ENCODE results near the gene SIGLEC12. TPM values are rescaled to one million over a fixed set of nuclear protein-coding genes. Genes with fewer than 3 reads are reported as not detected.
"Not testable (repeated sequence)": the region's sequence is repeated elsewhere in the genome, so short reads cannot be mapped to it uniquely, and the experiment has no call there.

The SIGLEC12 gene
- total RNA-seq, 3 donors from 2014 or later = 1.8 TPM; not detected in 2

DNA sequence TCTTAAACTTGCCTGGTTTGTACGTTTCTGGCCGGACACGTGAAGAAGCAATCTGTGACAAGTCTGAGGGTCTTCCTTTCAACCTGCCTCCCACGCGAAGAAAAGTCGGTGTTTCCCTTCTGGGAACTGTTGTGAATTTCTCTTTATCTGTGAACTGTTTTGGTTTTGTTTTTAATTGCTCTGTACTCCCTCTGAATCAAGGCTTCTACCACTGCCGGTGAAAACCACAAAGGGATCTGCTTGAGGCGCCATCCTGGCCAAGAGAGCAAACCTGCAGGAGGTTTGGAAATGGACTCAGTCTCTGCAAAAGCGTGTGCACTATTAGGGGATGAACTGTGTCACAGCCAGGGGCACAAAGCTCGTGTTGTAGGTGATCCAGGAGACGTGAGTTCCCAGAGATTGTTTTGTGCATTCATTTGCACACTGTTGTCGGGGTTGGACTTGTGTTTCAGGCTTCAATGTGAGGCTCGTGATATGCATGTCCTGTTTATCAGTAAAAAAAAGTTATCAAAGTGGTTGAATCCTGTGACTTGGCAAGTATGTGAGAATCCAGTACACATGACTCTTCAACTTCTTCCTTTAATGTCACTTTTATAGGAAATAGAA lies 53.1 kb downstream of the SIGLEC12 start:
- Histone ChIP-seq H3K4me3 (no peak overlapping the region), H3K9me3 (no peaks in the 10 kb centered on the region), H3K27ac (no peak overlapping the region), H3K27me3 (peaks cover 0 to 22% of the 10 kb centered on the region in 2 donors), H3K36me3 (no peaks in the 10 kb centered on the region), H3K4me1 (no peaks in the 10 kb centered on the region)
- TF ChIP-seq CTCF (IDR thresholded peaks at IDR 0.05) = no peak
- TF ChIP-seq POLR2AphosphoS5 (IDR thresholded peaks at IDR 0.05) = no peak
- TF ChIP-seq POLR2A (IDR thresholded peaks at IDR 0.05) = no peak
- no peak for DNase-seq (ENCODE audit: low spot score in 2 of 2)
- intact Hi-C loops (cut with DNase I; ENCODE audit: low total_unique reads) = no loop called here

DNA sequence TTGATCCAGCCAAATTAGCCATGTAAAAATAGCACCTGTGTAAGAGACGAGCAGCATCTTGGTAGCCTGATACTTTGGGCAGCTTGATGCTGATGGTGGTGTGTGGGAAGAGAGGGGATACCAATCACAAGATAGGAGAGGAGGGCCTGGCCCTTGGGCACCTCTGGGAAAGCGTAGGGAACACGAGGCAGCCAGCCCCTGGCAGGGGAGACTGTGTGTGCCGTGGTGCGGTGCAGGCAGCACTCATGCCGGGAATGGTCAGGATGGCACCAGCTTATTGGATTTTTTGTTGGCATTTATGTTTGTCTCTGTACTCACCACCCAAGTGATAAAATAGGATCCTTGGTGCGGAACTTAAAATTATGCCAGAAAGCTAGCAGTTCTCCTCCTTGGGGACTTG lies 53.6 kb downstream of the SIGLEC12 start:
- no peaks in the 10 kb centered on the region for H3K36me3 ChIP-seq

DNA sequence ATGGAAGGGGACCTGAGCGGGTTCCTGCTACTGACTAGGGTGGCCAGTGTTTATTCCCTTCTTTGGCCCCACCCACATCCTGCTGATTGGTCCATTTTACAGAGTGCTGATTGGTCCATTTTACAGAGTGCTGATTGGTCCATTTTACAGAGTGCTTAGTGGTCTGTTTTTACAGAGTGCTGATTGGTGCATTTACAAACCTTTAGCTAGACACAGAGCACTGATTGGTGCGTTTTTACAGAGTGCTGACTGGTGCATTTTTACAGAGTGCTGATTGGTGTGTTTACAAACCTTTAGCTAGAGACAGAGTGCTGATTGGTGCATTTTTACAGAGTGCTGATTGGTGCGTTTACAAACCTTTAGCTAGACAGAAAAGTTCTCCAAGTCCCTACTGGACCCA lies 54.1 kb downstream of the SIGLEC12 start:
- DNase-seq (ENCODE audit: low spot score in 2 of 2); H3K9me3 ChIP-seq; H3K27ac ChIP-seq; H3K4me1 ChIP-seq; H3K36me3 ChIP-seq; H3K4me3 ChIP-seq; intact Hi-C loops (cut with DNase I; ENCODE audit: low total_unique reads): not testable (repeated sequence)
- peaks cover 0 to 16% of the 10 kb centered on the region in 2 donors for H3K27me3 ChIP-seq

More for the DNA sequence above, 53.6 kb downstream of the SIGLEC12 start:
- no peaks in the 10 kb centered on the region for H3K4me1 ChIP-seq
- no peaks in the 10 kb centered on the region for H3K9me3 ChIP-seq
- no peak overlapping the region for H3K4me3 ChIP-seq
- intact Hi-C loops (cut with DNase I; ENCODE audit: low total_unique reads) = no loop called here
- TF ChIP-seq POLR2AphosphoS5 (IDR thresholded peaks at IDR 0.05) = no peak
- TF ChIP-seq CTCF (IDR thresholded peaks at IDR 0.05) = no peak
- TF ChIP-seq POLR2A (IDR thresholded peaks at IDR 0.05) = no peak
- H3K27ac ChIP-seq = no peak overlapping the region
- DNase-seq (ENCODE audit: low spot score in 2 of 2) = no peak
- peaks cover 0 to 17% of the 10 kb centered on the region in 2 donors for H3K27me3 ChIP-seq

DNA sequence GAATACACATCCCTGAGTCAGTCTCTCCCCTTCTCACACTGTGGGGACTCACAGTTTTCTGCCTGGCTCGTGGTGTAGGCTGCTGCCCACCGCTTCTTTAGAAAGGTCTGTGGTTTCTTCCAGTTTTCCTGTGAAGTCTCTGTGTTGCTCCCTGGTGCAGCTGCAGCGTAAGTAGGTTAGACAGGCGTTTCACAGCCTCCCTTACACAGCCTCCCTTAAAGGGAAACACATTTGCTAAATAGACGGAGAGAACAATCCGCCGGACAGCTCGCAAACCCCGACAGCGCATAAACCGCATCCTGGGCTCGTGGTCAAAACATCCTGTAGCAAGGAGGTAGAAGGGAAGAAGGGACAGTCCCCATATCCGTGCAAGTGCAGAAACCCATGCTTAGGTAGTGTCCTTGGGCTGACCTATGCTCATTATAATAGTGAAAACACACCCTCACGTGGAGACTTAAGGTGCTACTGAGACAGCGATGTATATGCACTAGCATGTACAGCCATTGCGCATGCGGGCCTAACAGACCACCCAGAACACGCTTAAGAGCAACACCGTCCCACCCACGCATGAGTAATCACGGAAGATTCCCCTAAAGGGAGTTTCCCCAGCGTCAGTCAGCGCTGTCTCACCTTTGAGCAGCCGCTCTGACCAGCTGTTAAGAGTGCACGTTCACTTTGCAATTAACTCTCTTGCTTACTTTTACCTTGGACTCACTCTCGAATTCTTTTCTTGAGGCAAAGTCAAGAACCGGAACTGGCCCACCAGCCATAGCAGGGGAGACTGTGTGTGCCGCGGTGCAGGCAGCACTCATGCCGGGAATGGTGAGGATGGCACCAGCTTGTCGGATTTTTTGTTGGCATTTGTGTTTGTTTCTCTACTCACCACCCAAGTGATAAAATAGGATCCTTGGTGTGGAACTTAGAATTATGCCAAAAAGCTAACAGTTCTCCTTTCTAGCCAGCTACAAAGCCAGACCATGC lies 59.9 kb downstream of the SIGLEC12 start:
- TF ChIP-seq CTCF (IDR thresholded peaks at IDR 0.05) (no peak), POLR2A (IDR thresholded peaks at IDR 0.05) (no peak), POLR2AphosphoS5 (IDR thresholded peaks at IDR 0.05) (no peak)
- H3K4me1 ChIP-seq = no peaks in the 10 kb centered on the region
- no peak overlapping the region for H3K4me3 ChIP-seq
- no peak overlapping the region for H3K27ac ChIP-seq
- DNase-seq (ENCODE audit: low spot score in 2 of 2) = no peak
- H3K36me3 ChIP-seq = no peaks in the 10 kb centered on the region
- H3K27me3 ChIP-seq = peaks cover 0 to 45% of the 10 kb centered on the region in 2 donors
- intact Hi-C loops (cut with DNase I; ENCODE audit: low total_unique reads) = no loop called here
- no peaks in the 10 kb centered on the region for H3K9me3 ChIP-seq

Other genes starting within 250 kb of the SIGLEC12 start
- under 1 TPM in 1 of 3 donors, not detected in 2; 0.66 TPM for gene IGLON5, start 190.2 kb downstream of the SIGLEC12 start, total RNA-seq
- gene VSIG10L, start 159.7 kb downstream of the SIGLEC12 start, total RNA-seq = 1 to 10 TPM; 1.3 to 1.8 (median 1.8) TPM
- gene ETFB, start 135.4 kb downstream of the SIGLEC12 start, total RNA-seq = 100 to 1,000 TPM in 1 of 3 donors, 10 to 100 TPM in 2; 60.7 to 214 (median 88.5) TPM
- not detected for gene CLDND2, start 132.8 kb downstream of the SIGLEC12 start, total RNA-seq
- 1 to 10 TPM in 1 of 3 donors, not detected in 2; 2.1 TPM for gene NKG7, start 129.1 kb downstream of the SIGLEC12 start, total RNA-seq
- not detected for gene LIM2, start 113.8 kb downstream of the SIGLEC12 start, total RNA-seq
- gene C19orf84, start 111.2 kb downstream of the SIGLEC12 start, total RNA-seq = not detected
- 10 to 100 TPM in 2 of 3 donors, 1 to 10 TPM in 1; 1.8 to 17.0 (median 10.2) TPM for gene SIGLEC10, start 84.2 kb downstream of the SIGLEC12 start, total RNA-seq
- 1 to 10 TPM in 2 of 3 donors, under 1 TPM in 1; 0.80 to 8.6 (median 2.3) TPM for gene SIGLEC8, start 43.3 kb downstream of the SIGLEC12 start, total RNA-seq
- not detected for gene CEACAM18, start 23.3 kb downstream of the SIGLEC12 start, total RNA-seq
- 1 to 10 TPM in 1 of 3 donors, under 1 TPM in 1, not detected in 1; 0.73 to 4.8 TPM for gene SIGLEC6, start 29.9 kb upstream of the SIGLEC12 start, total RNA-seq
- 10 to 100 TPM in 1 of 3 donors, 1 to 10 TPM in 2; 4.3 to 12.1 (median 8.9) TPM for gene ZNF175, start 69.5 kb upstream of the SIGLEC12 start, total RNA-seq
- gene SIGLEC5, start 128.6 kb upstream of the SIGLEC12 start, total RNA-seq = 1 to 10 TPM in 2 of 3 donors, not detected in 1; 1.6 to 1.8 TPM
- gene SIGLEC14, start 145.0 kb upstream of the SIGLEC12 start, total RNA-seq = 1 to 10 TPM in 2 of 3 donors, not detected in 1; 2.0 to 5.9 TPM
- 10 to 100 TPM in 2 of 3 donors, 1 to 10 TPM in 1; 9.1 to 29.3 (median 27.2) TPM for gene SPACA6, start 191.5 kb upstream of the SIGLEC12 start, total RNA-seq
- 10 to 100 TPM in 1 of 3 donors, 1 to 10 TPM in 1, under 1 TPM in 1; 0.33 to 61.8 (median 4.2) TPM for gene HAS1, start 222.2 kb upstream of the SIGLEC12 start, total RNA-seq